ENCODE results near the gene PRKAG2. TPM values are rescaled to one million over a fixed set of nuclear protein-coding genes. Genes with fewer than 3 reads are reported as not detected.

Gene PRKAG2
- total RNA-seq, 8 experiments from 2014 or later: 6.3 to 13.4 (median 8.5) TPM

- ATAC-seq (replicated peaks in 6 of 8): no peak
- peaks cover 10 to 15% of the 10 kb centered on the region in 2 donors for H3K4me1 ChIP-seq (replicated peaks in 1 of 2)
- H3K4me3 ChIP-seq: peak overlapping the region; percentile 68 to 90 (median 82)
- in situ Hi-C loops (cut with MboI; ENCODE audit: low pct_unique_long_range_greater_than_20kb in 2 of 9, low sequenced_read_pairs in 9 of 9, unreplicated experiment in 9 of 9): no loop called here
- H3K27ac ChIP-seq: no peak overlapping the region
- WGBS, 10 experiments: 0 to 71% (median 11%) methylated on average over 5 to 16 of the region's 17 CpGs
Measured at GRCh38 chr7:151630851-151631569, 245.9 kb downstream of the PRKAG2 start.

- in situ Hi-C loops (cut with MboI; ENCODE audit: low pct_unique_long_range_greater_than_20kb in 2 of 9, low sequenced_read_pairs in 9 of 9, unreplicated experiment in 9 of 9): no loop called here
- no peak for ATAC-seq (replicated peaks in 6 of 8)
- Histone ChIP-seq H3K4me3 (peak overlapping the region; percentile 68 to 90 (median 82)), H3K27ac (no peak overlapping the region), H3K4me1 (replicated peaks in 1 of 2) (peaks cover 10 to 15% of the 10 kb centered on the region in 2 donors)
- WGBS, 10 experiments: 14 to 93% (median 82%) methylated on average over 1 to 5 of the region's 5 CpGs
Measured at GRCh38 chr7:151630358-151630757, 246.6 kb downstream of the PRKAG2 start.

- H3K27ac ChIP-seq: no peak overlapping the region
- no peak for ATAC-seq (replicated peaks in 6 of 8)
- H3K4me3 ChIP-seq: no peak overlapping the region
- peaks cover 10 to 15% of the 10 kb centered on the region in 2 donors for H3K4me1 ChIP-seq (replicated peaks in 1 of 2)
- in situ Hi-C loops (cut with MboI; ENCODE audit: low pct_unique_long_range_greater_than_20kb in 2 of 9, low sequenced_read_pairs in 9 of 9, unreplicated experiment in 9 of 9): no loop called here
- WGBS, 10 experiments: 66 to 100% (median 89%) methylated on average over 3 to 8 of the region's 8 CpGs
Measured at GRCh38 chr7:151629713-151630272, 247.1 kb downstream of the PRKAG2 start.

GRCh38 chr7:151628846-151629604 is 247.9 kb downstream of the PRKAG2 start:
- H3K4me3 ChIP-seq: no peak overlapping the region
- H3K27ac ChIP-seq: no peak overlapping the region
- H3K4me1 ChIP-seq (replicated peaks in 1 of 2): peaks cover 10 to 15% of the 10 kb centered on the region in 2 donors
- WGBS, 10 experiments: 31 to 90% (median 80%) methylated on average over 1 to 13 of the region's 17 CpGs; no CpG with 5 or more reads in 1 of the 10 experiments
- no peak for ATAC-seq (replicated peaks in 6 of 8)
- in situ Hi-C loops (cut with MboI; ENCODE audit: low pct_unique_long_range_greater_than_20kb in 2 of 9, low sequenced_read_pairs in 9 of 9, unreplicated experiment in 9 of 9): no loop called here

- no peak overlapping the region for H3K27ac ChIP-seq
- WGBS, 10 experiments: 40 to 97% (median 77%) methylated on average over 1 to 10 of the region's 11 CpGs
Measured at GRCh38 chr7:151626422-151627115, 250.3 kb downstream of the PRKAG2 start.

GRCh38 chr7:151625606-151626005 is 251.3 kb downstream of the PRKAG2 start:
- WGBS, 10 experiments: 75 to 100% (median 86%) methylated on average over 1 to 5 of the region's 9 CpGs; no CpG with 5 or more reads in 4 of the 10 experiments
- Histone ChIP-seq H3K4me1 (replicated peaks in 1 of 2) (peaks cover 8 to 14% of the 10 kb centered on the region in 2 donors), H3K27ac (no peak overlapping the region), H3K4me3 (no peak overlapping the region)
- in situ Hi-C loops (cut with MboI; ENCODE audit: low pct_unique_long_range_greater_than_20kb in 2 of 9, low sequenced_read_pairs in 9 of 9, unreplicated experiment in 9 of 9): no loop called here
- no peak for ATAC-seq (replicated peaks in 6 of 8)

More at GRCh38 chr7:151626422-151627115, 250.3 kb downstream of the PRKAG2 start:
- no peak overlapping the region for H3K4me3 ChIP-seq
- peaks cover 10 to 15% of the 10 kb centered on the region in 2 donors for H3K4me1 ChIP-seq (replicated peaks in 1 of 2)
- in situ Hi-C loops (cut with MboI; ENCODE audit: low pct_unique_long_range_greater_than_20kb in 2 of 9, low sequenced_read_pairs in 9 of 9, unreplicated experiment in 9 of 9): no loop called here
- ATAC-seq (replicated peaks in 6 of 8): peak in 5 of 8 experiments; percentile 27 to 77 (median 45)

GRCh38 chr7:151624246-151624928 is 252.5 kb downstream of the PRKAG2 start:
- 70 to 100% (median 85%) methylated on average over 1 to 14 of the region's 18 CpGs for WGBS, 10 experiments
- Histone ChIP-seq H3K27ac (no peak overlapping the region), H3K4me3 (no peak overlapping the region), H3K4me1 (replicated peaks in 1 of 2) (peaks cover 6 to 7% of the 10 kb centered on the region in 2 donors)
- ATAC-seq (replicated peaks in 6 of 8): no peak
- in situ Hi-C loops (cut with MboI; ENCODE audit: low pct_unique_long_range_greater_than_20kb in 2 of 9, low sequenced_read_pairs in 9 of 9, unreplicated experiment in 9 of 9): no loop called here

GRCh38 chr7:151623766-151624165 is 253.1 kb downstream of the PRKAG2 start:
- H3K27ac ChIP-seq: no peak overlapping the region
- 66 to 98% (median 88%) methylated on average over 3 to 6 of the region's 6 CpGs; no CpG with 5 or more reads in 1 of the 10 experiments for WGBS, 10 experiments

GRCh38 chr7:151621961-151622360 is 255.0 kb downstream of the PRKAG2 start:
- WGBS, 10 experiments: 53 to 100% (median 88%) methylated on average over 1 to 5 of the region's 5 CpGs; no CpG with 5 or more reads in 2 of the 10 experiments
- in situ Hi-C loops (cut with MboI; ENCODE audit: low pct_unique_long_range_greater_than_20kb in 2 of 9, low sequenced_read_pairs in 9 of 9, unreplicated experiment in 9 of 9): no loop called here
- ATAC-seq (replicated peaks in 6 of 8): no peak
- Histone ChIP-seq H3K4me1 (replicated peaks in 1 of 2) (no peaks in the 10 kb centered on the region), H3K4me3 (no peak overlapping the region), H3K27ac (no peak overlapping the region)

More at GRCh38 chr7:151623766-151624165, 253.1 kb downstream of the PRKAG2 start:
- in situ Hi-C loops (cut with MboI; ENCODE audit: low pct_unique_long_range_greater_than_20kb in 2 of 9, low sequenced_read_pairs in 9 of 9, unreplicated experiment in 9 of 9): no loop called here
- ATAC-seq (replicated peaks in 6 of 8): no peak
- Histone ChIP-seq H3K4me3 (no peak overlapping the region), H3K4me1 (replicated peaks in 1 of 2) (peaks cover under 1 to 1% of the 10 kb centered on the region in 2 donors)

- in situ Hi-C loops (cut with MboI; ENCODE audit: low pct_unique_long_range_greater_than_20kb in 2 of 9, low sequenced_read_pairs in 9 of 9, unreplicated experiment in 9 of 9): no loop called here
- 68 to 100% (median 88%) methylated on average over 1 to 17 of the region's 19 CpGs; no CpG with 5 or more reads in 1 of the 10 experiments for WGBS, 10 experiments
- no peak overlapping the region for H3K27ac ChIP-seq
- no peak for ATAC-seq (replicated peaks in 6 of 8)
- no peak overlapping the region for H3K4me3 ChIP-seq
- H3K4me1 ChIP-seq (replicated peaks in 1 of 2): no peaks in the 10 kb centered on the region
Measured at GRCh38 chr7:151616443-151617213, 260.3 kb downstream of the PRKAG2 start.

GRCh38 chr7:151615784-151616183 is 261.1 kb downstream of the PRKAG2 start:
- no peak overlapping the region for H3K4me3 ChIP-seq
- in situ Hi-C loops (cut with MboI; ENCODE audit: low pct_unique_long_range_greater_than_20kb in 2 of 9, low sequenced_read_pairs in 9 of 9, unreplicated experiment in 9 of 9): no loop called here
- H3K4me1 ChIP-seq (replicated peaks in 1 of 2): no peaks in the 10 kb centered on the region
- H3K27ac ChIP-seq: no peak overlapping the region
- WGBS, 10 experiments: 70 to 94% (median 80%) methylated on average over 1 to 3 of the region's 4 CpGs; no CpG with 5 or more reads in 3 of the 10 experiments
- ATAC-seq (replicated peaks in 6 of 8): peak in 1 of 8 experiments; percentile 50

- H3K4me3 ChIP-seq: no peak overlapping the region
- no peak for ATAC-seq (replicated peaks in 6 of 8)
- in situ Hi-C loops (cut with MboI; ENCODE audit: low pct_unique_long_range_greater_than_20kb in 2 of 9, low sequenced_read_pairs in 9 of 9, unreplicated experiment in 9 of 9): no loop called here
- 100% methylated on average over 1 to 2 of the region's 3 CpGs; no CpG with 5 or more reads in 5 of the 10 experiments for WGBS, 10 experiments
- no peak overlapping the region for H3K27ac ChIP-seq
- no peaks in the 10 kb centered on the region for H3K4me1 ChIP-seq (replicated peaks in 1 of 2)
Measured at GRCh38 chr7:151615058-151615457, 261.9 kb downstream of the PRKAG2 start.
